Measurements from ENCODE around the gene EPHB2.

EPHB2 gene

DNA sequence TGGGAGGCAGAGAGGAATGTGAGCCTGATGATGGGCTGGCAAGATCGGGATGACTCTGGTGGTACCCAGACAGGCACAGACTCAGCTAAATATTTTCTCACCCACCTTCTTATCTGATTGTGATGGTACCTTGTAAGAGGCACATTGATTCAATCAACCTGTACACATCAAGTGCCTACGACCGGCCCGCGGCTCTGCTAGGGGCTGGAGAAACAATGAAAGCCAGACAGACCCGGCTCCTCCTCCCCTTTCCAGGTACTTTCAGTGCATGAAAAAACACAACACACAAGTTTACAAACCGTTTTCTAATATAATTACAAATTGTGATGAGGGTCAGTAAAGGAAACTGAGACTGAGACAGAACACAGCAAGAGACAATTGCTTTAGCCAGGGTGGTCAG lies 147.0 kb downstream of the EPHB2 start:
- H3K4me3 ChIP-seq (replicated peaks; ENCODE audit: low read depth, low read length) = no peak overlapping the region
- TF ChIP-seq, protein P1, sequence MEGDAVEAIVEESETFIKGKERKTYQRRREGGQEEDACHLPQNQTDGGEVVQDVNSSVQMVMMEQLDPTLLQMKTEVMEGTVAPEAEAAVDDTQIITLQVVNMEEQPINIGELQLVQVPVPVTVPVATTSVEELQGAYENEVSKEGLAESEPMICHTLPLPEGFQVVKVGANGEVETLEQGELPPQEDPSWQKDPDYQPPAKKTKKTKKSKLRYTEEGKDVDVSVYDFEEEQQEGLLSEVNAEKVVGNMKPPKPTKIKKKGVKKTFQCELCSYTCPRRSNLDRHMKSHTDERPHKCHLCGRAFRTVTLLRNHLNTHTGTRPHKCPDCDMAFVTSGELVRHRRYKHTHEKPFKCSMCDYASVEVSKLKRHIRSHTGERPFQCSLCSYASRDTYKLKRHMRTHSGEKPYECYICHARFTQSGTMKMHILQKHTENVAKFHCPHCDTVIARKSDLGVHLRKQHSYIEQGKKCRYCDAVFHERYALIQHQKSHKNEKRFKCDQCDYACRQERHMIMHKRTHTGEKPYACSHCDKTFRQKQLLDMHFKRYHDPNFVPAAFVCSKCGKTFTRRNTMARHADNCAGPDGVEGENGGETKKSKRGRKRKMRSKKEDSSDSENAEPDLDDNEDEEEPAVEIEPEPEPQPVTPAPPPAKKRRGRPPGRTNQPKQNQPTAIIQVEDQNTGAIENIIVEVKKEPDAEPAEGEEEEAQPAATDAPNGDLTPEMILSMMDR (IDR thresholded peaks at IDR 0.05; ENCODE audit: low read length, missing control alignments) = no peak
- DNase-seq (ENCODE audit: low read depth) = no peak

DNA sequence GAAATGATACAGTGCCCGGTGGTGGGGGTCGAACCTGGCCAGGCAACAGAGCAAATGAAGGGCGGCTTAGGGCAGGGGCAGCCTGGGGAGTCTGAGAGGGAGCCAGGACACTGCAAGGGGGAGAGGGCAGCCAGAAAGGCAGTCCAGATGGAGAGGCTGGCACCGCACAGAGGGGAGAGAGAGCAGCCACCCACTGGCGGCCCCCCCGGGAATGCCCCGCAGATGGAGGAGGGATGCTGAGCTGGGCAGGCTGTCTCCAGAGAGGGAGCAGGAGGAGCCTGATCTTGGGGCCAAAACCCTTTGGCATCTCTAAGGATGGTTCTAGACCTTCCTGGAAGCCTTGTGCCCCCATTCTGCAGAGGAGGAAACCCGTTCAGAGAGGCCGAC lies 149.8 kb downstream of the EPHB2 start:
- no peak for DNase-seq (ENCODE audit: low read depth)
- H3K4me3 ChIP-seq (replicated peaks; ENCODE audit: low read depth, low read length) = no peak overlapping the region
- TF ChIP-seq, protein P1 (IDR thresholded peaks at IDR 0.05; ENCODE audit: low read length, missing control alignments) = no peak

DNA sequence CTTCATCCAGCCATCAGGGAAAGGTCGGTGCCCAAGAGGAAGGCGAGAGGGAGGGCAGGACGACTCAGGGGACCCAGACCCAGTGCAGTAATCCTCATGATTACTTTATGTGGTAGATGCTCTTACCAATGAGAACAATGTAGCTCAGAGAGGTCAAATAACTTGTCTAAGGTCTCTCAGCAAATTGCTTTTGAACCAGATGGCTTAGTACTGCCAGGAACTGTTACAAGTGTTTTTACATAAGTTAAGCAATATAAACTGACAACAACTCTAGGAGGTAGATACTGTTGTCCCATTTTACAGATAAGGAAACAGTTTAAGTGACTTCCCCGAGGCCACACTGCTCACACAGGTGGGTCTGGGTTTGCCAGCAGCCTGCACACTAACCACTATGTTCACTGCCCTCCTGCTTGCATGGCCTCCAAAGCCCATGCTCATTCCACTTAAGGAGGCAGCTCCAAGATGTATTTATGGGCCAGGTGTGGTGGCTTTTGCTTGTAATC lies 150.3 kb downstream of the EPHB2 start:
- DNase-seq (ENCODE audit: low read depth) = no peak
- no peak overlapping the region for H3K4me3 ChIP-seq (replicated peaks; ENCODE audit: low read depth, low read length)
- TF ChIP-seq, protein P1 (IDR thresholded peaks at IDR 0.05; ENCODE audit: low read length, missing control alignments) = no peak

DNA sequence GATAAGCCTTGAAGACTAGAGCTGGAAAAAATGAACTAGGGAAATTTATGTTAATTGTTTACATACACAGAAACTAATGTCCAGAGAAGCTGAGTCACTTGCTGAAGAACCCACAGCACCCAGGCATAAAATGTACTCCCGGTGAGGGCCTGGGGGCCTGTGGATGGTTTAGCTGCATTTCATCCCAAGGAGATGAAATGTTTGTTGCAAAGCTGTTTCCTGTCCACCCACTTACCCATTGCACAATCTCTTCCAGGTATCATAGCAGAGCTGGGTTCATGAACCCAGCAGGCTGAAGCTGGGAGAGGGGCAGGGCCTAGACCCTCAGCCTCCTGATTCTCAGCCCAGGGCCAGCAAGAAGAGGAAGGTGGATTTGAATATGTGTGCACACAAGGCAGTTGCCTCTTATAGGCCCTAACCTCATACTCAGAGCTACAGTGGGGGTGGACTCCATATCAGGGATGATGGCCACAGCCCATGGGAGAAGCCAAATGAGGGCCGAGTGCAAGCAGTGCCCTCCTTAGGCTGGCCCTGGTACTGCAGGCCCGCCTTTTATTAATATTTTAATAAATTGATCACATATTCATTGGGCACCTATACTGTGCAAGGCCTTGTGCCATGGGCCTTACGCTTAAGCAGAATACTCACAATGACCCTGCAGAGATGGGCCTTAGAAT lies 151.3 kb downstream of the EPHB2 start:
- no peak overlapping the region for H3K4me3 ChIP-seq (replicated peaks; ENCODE audit: low read depth, low read length)
- TF ChIP-seq, protein P1 (IDR thresholded peaks at IDR 0.05; ENCODE audit: low read length, missing control alignments) = peak; percentile 96
- DNase-seq (ENCODE audit: low read depth) = peak; percentile 89

DNA sequence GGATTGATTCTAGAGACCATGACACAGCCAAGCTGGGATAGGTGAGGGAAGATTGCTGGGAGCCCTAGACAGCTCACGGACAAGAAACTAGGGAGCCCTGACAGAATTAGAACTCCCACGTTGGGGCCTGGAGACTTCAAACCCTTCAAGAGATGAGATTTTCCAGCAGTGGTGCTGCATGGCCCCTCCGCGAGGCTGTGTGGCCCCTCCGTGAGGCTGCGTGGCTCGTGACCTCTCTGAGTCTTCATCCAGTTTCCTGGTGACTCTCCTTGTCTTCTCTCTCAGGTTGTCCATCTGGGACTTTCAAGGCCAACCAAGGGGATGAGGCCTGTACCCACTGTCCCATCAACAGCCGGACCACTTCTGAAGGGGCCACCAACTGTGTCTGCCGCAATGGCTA lies 152.1 kb downstream of the EPHB2 start:
- no peak for DNase-seq (ENCODE audit: low read depth)
- H3K4me3 ChIP-seq (replicated peaks; ENCODE audit: low read depth, low read length) = no peak overlapping the region
- TF ChIP-seq, protein P1 (IDR thresholded peaks at IDR 0.05; ENCODE audit: low read length, missing control alignments) = no peak

DNA sequence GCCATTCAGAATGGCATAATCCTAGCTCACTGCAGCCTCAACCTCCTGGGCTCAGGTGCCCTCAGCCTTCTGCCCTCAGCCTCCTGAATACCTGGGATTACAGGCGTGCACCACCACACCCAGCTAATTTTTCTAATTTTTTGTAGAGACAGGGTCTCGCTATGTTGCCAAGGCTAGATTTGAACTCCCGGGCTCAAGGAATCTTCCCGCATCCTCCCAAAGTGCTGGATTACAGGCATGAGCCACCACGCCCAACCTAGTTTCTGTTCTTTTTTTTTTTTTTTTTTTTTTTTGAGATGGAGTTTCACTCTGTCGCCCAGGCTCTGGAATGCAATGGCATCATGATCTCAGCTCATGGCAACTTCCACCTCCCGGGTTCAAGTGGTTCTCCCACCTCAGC lies 153.1 kb downstream of the EPHB2 start:
- no peak for DNase-seq (ENCODE audit: low read depth)
- no peak overlapping the region for H3K4me3 ChIP-seq (replicated peaks; ENCODE audit: low read depth, low read length)
- TF ChIP-seq, protein P1 (IDR thresholded peaks at IDR 0.05; ENCODE audit: low read length, missing control alignments) = no peak

DNA sequence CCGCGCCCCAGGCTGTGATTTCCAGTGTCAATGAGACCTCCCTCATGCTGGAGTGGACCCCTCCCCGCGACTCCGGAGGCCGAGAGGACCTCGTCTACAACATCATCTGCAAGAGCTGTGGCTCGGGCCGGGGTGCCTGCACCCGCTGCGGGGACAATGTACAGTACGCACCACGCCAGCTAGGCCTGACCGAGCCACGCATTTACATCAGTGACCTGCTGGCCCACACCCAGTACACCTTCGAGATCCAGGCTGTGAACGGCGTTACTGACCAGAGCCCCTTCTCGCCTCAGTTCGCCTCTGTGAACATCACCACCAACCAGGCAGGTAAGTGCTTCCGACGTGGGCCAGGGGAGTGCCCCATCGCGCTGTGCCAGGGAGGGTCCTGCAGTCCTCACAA lies 154.2 kb downstream of the EPHB2 start:
- TF ChIP-seq, protein P1 (IDR thresholded peaks at IDR 0.05; ENCODE audit: low read length, missing control alignments) = no peak
- no peak overlapping the region for H3K4me3 ChIP-seq (replicated peaks; ENCODE audit: low read depth, low read length)
- DNase-seq (ENCODE audit: low read depth) = no peak

Data from fibroblast of pulmonary artery (primary cell).